Right hindlimb (tissue), 1 donor: ENCODE results near the gene SMIM7.

Source experiments
- DNase-seq: peaks from one replicate; pipeline ENCODE4 v3.0.0-alpha.2; 2018

SMIM7 gene

DNA sequence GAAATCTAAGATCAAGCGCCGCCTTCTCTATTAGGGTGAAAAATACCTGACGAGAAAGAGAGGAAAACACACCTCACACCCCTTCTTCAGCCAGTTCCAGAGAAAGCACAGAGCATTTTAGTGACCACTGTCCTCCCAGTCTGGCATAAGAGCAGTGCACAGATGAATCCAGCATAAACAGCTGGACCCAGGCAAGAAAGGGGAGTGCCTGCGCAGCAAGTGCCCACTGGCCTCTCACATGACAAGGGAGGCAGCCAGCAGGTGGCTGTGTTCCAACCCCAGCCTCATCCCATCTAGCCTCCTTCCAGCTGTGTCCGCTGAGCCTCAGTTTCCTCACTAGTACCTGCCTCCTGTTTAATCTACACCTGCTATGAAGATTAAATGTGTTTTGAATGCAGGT, 39.9 kb downstream of the SMIM7 start:
- DNase-seq = peak; percentile 40

DNA sequence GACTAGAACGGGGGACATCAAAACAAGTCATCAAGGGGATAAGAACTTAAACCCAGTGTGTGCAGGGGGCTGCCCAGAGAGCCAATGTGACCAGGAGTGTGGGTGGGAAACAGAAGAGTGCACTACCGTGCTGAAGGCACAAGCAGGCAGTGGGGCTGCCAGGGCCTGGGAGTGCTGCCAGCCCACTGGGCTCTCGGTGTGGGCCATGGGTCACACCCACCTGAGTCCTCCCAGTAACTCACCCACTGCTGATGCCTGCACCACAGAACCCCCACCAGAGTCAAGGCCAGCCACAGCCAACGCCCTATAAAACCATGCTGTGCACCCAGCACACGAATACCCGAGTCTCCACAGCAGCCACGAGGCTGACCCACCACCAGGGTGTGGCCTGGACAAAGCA, 40.5 kb downstream of the SMIM7 start:
- DNase-seq = no peak

DNA sequence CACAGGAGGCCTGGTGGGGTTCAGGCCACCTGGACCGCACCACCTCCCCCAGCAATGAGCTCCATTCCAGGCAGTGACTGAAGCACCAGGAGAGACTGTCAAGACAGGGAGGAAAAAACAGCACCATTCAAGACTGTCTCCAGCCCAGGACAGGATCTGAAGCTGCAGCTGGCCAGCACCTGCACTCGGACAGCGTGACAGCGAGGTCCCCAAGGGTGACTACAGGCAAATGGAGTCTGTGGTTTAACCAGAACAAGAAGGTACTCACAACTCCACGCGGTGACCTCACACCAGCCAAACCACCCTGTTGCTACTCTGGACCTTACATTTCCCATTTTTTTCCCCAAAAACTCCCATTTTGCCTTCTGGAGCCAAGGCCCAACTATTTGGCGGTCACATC, 41.7 kb downstream of the SMIM7 start:
- no peak for DNase-seq

DNA sequence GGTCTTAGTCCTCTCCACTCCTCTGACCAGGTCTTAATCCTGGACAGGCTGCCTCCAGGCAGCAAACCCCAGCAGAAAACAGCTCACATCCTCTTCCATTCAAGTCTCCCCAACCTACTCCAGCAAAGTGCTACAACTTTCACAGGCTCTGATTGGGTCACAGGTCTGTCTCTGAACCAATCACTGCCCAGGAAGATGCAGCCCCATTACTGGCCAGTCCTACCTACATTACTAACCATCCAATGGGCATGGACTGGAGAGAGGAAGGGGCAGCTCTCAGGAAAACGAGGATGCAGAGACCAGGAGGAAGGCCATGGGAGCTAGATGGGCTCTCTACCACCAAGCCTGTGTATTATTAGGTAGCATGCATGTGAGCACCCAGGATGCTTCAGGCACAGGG, 44.1 kb downstream of the SMIM7 start:
- DNase-seq = no peak

DNA sequence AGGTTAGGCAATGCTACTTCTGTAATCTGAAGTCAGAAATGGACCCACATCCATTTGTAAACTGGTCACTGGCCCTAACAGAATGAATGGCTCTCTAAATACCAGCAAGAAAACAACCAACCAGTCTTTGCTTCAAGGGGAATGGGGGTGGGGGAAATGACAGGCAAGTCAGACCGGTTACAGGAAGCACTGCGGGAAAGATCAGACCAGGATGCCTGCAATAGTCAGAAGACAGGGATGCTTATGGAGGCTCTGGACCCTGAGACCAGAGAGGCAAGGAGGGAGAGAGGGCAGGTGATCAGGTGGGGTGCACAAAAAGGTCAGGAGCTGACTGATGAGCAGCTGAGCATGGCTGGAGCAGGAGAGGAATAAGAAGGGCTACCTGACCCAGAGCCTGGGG, 45.0 kb downstream of the SMIM7 start:
- DNase-seq = no peak

DNA sequence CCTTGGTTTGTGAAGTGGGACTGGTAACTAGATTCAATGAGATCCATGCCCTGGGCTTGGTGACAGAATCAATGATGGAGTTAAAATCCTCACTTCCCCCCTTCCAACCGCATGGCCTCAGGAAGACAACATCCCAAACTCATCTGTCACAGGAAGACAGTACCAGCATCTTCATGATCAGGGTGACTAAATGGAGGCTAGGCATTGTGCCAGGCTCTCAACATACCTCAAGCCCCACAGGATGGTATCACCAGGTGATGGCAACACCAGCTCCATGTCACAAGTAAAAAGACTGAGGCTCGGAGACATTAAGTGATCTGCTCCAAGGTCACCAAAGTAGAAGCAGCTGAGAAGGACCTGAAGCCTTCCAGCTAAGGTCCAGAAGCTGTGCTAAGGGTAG, 46.1 kb downstream of the SMIM7 start:
- DNase-seq = no peak

DNA sequence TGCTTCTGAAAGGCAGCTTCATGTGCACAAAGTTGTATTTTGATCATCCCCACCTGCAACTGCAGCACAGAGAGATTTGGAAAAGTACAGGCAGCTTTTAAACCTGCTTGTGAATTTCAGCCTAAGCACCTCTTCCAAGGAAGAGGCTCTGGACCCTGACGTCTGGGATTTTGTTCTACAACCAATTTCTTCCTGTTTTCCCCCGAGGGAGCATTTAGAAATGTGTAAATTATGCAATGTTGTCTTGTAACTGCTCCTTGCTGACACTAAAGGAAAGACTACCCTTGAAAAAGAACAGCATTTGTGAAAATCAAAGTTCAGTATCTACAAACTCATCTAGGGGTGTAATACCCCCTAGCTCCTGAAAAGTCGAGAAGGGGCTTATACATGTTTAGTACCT, 47.3 kb downstream of the SMIM7 start:
- DNase-seq = no peak

DNA sequence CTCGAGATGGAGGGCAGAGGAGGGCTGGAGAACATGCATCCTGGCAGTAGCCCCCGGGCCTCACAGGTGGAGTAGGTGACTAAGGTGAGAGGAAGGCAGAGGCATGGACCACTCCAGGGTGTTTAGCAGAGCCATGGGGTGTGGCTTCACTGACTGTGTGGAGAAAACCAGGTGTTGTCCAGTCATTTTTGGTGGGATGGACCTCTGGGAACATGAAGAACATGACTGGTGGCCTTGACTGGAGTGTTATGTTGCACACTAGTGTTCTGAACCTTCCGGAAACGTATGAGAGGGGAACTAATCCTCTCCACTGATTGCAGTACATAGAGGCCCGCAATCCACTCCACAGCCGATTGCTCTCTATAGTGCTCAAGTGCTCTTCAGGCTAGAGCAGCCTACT, 48.8 kb downstream of the SMIM7 start:
- DNase-seq = no peak

DNA sequence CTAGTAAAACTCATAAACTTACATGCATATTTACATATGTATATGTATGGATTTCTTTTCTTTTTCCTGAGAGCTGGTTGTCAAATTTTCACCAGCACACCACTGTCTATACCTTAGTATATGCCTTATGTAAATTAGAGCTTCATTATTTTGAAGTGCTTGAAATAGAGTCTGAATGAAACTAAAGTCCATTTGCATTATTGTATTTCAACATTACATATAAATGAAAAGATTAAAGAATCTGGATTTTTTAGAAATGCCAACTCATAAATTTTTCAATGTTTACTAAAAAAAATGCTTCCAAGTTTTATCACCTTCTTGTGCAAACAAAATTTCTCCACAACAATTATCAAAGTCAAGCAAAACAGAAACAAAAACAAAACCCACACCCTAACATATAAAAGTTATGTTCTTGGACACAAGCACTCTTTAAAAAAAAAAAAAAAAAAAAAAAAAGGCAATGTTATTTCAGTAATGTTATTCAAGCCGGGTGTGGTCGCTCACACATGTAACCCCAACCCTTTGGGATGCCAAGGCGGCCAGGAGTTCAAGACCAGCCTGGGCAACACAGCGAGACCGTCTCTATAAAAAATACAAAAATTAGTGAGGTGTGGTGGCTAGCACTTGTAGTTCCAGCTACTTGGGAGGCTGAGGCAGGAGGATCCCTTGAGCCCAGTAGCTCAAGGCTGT, 50.3 kb downstream of the SMIM7 start:
- DNase-seq = no peak

DNA sequence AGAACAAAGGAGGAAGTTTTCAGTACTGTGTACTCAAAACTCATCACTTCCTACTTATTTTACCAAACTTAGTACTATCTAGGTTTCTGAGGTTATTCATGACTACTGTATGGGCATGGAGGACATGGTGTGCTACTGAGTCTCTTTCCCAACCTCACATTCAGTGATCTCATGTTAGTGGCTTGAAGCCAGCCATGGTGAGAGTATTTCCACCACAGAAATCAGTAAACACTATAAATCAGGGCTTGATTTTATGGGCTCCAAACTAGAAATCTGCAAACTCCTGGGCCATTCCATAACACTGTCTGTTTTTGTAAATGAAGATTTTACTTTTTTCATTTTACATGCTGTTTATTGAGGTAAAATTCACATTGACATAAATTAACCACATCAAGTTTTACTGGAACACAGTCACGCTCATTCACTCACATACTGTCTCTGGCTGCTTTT, 51.6 kb downstream of the SMIM7 start:
- no peak for DNase-seq

DNA sequence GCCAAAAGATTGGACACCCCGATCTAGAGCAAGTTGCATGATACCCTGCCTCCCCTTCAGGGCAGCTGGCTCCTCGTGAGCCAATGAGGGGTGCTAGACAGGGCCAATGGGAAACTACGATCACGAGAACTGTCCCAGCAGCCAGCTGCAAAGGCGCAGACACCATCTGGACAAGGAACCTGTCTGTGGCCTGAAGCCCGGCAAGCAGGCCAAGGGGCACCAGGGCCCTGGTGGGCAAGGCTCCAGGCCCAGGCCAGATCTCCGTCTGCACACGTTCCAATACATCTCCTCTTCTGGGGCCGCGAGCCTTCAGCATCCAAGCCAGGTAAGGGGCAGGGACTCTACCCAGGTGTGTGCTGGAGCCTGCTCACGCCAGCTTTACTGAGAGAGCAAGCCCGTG, 52.1 kb downstream of the SMIM7 start:
- no peak for DNase-seq

DNA sequence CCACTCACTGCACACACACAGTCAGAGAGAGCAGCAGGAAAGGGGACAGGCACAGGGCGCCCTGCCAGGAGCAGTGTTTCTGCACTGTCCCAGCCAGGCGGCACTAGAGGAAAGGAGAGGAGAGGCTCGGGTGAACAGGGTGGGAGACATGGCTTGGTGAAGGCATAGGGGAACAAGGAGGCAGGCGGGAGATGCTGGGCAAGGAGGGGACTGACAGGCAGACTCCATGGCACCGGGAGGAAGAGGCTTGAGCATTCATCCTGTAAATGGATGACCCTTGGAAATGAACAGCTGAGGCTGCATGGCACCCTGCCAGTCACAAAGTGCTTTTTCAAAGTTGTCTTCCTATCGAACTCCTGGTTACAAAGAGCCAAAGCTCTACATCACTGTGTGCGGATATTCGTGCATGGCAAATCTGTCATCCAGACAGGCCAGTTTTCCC, 54.4 kb downstream of the SMIM7 start:
- no peak for DNase-seq

DNA sequence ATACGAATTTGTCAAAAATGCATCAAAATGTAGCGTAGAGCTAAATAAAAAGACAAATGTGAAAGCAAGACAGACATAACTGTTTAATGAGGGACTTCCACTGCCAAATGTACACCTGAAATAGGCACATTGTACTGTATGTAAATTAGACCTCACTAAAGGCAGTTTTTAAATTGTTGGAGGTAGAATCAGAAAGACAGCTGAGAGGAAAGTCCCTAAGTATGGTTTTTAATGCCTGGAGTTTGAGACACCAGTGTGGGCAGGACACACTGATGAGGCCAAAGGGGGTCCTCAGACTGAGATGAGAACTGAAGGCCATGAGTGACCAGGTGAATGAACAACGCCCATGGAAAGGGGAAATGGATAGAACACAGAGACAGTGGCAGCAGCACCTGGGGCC, 54.8 kb downstream of the SMIM7 start:
- no peak for DNase-seq

DNA sequence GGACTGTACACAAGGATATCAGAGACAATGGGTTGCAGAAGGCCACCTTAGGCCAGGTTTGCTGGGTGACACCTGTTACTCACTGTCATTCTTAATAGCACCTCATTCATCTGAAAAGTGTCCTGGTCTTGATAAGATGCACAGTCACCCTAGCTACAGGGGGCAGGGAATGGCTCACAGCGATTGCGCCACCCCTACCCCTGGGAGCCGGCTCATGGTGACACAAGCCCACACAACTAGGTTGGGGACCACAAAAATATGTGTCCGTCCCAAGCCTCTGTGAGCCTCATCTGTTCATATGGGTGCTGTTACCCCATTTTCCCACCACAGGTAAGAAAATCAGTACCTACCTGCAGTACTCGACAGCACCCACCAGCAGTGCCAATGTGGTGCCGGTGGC, 55.3 kb downstream of the SMIM7 start:
- DNase-seq = no peak

DNA sequence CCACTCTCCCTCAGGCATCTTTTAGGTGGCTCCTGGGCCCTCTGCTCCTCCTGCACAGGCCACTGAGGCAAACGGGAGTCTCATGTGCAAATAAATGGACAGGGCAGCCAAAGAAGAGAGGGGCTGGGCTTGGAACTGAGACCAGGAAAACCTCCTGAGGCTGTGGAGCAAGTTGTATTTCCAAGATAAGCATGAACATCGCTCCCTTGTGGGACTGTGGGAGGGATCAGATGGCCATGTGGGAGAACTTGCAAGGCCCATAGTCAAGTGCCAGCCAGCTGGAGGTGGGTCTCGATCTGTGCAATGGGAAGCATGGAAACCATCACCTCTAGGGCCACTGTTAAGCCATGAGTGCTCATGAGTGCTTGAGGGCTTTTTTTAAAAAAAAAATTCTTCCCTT, 56.9 kb downstream of the SMIM7 start:
- no peak for DNase-seq

DNA sequence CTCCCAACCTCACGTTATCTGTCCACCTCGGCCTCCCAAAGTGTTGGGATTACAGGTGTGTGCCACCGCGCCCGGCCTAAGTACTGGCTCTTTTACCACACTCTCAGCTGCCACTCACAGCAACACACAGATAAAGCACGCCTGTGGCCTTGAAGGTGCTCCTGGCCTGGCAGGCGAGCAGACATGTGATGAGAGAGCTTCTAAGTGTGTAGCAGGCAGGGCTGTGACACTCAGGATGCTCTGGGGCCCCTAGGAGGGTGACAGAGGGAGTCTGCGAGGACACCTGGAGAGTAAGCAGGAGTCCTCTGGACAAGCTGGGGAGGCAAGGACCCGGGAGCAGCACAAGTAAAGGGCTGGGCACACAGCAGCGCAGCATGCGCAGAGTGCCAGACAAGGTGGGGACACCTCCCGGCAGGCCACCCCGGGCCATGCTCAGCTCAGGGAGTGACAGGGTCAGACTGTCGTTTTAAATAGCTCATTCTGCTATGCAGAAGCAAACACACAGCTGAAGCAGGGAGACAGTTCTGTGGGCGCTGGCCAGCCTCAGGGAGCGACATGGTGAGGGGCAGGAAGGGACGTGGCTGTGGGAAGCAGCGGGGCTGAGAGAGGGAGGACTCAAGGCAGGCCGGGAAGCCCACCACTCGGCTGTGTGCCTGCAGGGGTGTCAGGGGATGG, 58.4 kb downstream of the SMIM7 start:
- no peak for DNase-seq

DNA sequence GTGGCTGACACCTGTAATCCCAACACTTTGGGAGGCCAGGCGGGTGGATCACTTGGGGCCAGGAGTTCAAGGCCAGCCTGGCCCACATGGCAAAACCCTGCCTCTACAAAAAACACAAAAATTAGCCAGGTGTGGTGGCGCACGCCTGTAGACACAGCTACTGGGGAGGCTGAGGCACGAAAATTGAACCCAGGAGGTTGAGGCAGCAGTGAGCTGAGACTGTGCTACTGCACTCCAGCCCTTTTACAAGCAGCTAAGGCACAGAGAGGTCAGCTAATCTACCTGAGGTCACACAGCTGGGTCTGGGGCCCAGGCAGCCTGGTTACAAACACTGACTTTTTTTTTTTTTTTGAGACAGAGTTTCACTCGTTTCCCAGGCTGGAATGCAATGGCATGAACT, 59.1 kb downstream of the SMIM7 start:
- DNase-seq = no peak

DNA sequence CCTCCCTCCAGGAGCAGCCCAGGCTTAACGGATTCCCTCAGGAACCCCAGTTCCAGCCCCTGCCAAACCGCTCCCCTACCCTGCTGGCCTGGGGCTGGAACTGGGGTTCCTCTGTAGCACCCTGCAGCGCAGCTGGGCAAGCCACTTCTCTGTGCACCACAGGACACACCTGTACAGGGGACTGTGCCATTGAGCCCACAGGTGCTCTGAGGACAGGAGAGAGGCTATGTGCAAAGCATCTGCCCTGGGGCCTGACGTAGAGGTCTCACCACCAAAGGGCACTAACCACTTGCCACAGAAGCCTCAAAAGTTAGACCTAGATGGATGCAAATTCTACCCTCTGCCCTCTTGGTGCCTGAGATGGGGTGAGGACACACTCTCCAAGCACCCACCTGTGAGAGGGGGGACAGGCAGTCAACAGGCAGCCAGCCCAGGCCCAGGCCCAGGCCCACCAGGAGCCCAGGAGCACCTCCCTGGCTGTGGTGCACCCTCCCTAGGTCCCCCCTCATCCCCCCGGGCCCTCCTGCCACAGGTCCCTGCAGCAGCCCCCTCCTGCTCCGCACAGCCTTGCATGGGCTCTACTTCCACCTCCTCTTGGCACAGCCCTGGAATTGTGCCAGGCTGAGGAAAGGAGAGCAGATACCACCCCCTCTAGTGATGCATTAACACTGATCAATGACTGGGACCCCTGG, 60.1 kb downstream of the SMIM7 start:
- no peak for DNase-seq

DNA sequence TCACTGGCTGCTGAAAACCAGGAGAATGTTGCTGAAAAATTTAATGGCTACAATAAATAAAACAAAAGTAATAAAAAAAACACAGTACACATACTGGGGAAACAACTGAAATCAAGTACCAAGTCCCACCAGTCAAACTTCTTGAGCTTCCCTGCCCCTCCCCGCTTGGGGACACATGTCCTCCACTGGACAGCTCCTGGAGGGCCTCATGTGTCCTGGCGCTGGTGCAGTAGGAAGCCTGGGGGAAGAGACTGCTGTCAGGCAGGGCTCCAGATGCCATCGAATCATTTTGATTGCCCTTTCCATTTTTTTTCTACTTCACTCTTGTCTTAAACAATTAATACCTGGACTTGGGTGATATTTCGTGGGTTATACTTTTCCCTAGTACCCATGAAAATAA, 61.1 kb downstream of the SMIM7 start:
- DNase-seq = no peak

DNA sequence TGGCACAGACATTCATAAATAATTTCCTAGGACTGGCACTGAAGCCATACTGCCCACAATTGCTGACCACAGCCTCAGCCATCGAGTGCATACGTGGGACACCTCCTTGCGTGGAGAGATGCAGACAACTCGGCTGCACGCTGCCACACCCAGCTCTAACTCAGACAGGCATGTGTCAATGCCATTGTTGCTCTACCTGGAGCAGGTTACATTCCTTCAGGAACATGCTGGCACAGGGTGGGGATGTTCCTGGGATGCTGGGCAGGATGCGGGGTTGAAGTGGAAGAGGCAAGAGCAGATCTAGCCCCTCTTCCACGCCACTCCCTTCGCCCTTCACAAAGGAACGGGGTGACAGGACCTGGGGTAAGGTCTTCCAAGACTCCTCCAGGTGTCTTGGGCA, 63.5 kb downstream of the SMIM7 start:
- no peak for DNase-seq
